Fibroblast of peridontal ligament (primary cell): ENCODE data around the gene NLRP6.
"Not testable (repeated sequence)": the region's sequence is repeated elsewhere in the genome, so short reads cannot be mapped to it uniquely, and the experiment has no call there.

ENCODE experiments used
- DNase-seq: peaks from one replicate; pipeline ENCODE4 v3.0.0-alpha.2; 2010; ENCODE audit errors: extremely low read depth

NLRP6 gene

DNA sequence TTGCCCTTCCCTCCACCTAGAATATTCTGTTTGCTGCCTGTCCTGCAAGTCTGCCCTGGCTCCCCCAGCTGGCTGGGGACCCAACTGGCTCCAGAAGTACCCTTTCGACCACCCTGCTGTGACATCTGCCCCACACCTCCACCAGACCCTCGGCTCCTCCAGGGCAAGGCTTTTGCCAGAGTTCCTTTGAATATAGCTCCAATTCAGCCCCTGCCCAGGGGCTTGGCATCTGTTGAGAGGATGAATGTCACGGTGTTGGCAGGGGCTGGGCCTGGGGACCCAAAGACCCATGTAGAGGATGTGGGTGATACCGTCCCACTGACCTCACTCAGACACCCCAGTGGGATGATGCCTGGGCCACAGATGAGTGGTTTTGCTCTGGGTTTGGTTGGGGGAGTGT is 4.0 kb downstream of the NLRP6 start:
- DNase-seq: no peak

DNA sequence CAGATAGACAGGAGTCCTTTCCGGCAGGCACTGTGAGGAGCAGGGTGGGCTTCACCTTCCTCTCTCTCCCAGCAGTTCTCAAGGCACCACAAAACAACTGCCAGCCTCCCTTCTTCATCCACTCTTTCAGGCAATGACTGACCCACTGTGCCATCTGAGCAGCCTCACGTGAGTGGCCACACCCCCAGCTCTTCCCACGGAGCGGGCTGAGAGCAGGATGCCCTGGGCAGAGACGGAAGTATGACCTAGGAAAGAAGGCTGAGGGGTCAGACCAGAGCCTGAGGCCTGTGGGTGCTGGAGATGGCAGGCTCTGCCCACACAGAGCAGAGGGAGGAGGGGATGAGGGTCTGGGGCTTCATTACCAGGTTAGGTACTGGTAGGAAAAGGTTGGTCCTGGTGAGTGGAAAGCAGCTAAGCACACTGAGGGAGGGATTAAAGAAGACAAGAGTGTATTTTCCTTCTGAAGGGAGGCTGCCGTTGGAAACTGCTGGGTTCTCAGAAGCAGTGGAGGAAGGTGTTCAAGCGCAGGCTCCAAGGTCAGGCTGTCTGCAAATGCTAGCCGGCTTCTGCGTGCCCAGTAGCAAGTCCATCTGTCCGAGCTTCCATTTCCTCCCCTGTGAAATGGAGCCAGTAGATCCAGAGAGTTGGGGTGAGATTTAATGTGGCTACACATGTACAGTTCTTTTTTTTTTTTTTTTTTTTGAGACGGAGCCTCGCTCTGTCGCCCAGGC is 4.6 kb downstream of the NLRP6 start:
- no peak for DNase-seq

DNA sequence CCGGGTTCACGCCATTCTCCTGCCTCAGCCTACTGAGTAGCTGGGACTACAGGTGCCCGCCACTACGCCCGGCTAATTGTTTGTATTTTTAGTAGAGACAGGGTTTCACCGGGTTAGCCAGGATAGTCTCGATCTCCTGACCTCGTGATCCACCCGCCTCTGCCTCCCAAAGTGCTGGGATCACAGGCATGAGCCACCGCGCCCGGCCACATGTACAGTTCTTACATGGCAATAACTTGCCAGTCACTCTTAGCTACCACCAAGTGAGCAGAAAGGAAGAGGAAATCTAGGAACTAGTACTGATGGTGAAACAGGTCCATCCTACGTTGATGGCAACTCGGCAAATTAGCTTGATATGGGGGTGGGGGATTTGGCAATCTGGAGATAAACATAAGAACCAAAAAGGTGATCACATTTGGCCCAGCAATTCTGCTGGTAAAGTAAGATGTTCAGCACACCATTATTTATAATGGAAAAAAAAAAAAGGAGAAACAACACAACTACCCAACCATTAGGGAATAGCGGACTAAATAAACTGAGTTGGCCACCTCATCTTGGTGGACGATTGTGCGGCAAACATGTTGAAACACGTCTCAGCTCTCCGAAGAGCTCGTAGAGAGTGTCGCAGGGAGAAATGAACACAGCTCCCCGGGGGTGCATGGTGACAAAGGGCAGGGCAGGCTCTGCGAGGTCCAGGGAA is 5.3 kb downstream of the NLRP6 start:
- no peak for DNase-seq

DNA sequence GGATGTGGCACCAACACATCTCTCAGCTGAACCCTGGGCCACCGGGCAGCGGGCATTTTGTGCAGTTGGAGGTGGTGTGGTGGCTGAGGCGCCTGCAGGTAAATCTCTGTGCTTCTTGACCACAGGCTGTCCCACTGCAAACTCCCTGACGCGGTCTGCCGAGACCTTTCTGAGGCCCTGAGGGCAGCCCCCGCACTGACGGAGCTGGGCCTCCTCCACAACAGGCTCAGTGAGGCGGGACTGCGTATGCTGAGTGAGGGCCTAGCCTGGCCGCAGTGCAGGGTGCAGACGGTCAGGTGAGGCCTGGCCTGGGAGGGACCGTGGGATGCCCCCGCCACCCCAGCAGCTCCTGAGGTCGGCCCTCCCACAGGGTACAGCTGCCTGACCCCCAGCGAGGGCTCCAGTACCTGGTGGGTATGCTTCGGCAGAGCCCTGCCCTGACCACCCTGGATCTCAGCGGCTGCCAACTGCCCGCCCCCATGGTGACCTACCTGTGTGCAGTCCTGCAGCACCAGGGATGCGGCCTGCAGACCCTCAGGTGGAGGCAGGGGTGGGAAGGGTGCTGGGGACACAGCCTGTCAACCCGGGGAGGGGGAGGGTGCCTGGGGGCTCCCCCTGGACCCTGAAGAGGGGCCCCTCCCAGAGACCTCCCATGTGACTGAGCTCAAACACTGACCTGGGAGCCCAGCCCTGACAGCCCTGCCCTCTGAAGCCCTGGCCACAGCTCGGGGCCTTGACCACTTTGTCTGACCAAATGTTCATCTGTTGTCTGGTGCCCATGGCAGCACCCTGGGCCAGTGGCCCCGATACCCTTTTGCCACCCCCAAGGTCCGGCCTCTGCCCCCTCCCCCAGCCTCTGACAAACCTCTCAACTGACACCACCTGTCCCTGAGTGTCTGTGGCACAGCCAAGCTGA is 6.2 kb downstream of the NLRP6 start:
- DNase-seq: no peak

DNA sequence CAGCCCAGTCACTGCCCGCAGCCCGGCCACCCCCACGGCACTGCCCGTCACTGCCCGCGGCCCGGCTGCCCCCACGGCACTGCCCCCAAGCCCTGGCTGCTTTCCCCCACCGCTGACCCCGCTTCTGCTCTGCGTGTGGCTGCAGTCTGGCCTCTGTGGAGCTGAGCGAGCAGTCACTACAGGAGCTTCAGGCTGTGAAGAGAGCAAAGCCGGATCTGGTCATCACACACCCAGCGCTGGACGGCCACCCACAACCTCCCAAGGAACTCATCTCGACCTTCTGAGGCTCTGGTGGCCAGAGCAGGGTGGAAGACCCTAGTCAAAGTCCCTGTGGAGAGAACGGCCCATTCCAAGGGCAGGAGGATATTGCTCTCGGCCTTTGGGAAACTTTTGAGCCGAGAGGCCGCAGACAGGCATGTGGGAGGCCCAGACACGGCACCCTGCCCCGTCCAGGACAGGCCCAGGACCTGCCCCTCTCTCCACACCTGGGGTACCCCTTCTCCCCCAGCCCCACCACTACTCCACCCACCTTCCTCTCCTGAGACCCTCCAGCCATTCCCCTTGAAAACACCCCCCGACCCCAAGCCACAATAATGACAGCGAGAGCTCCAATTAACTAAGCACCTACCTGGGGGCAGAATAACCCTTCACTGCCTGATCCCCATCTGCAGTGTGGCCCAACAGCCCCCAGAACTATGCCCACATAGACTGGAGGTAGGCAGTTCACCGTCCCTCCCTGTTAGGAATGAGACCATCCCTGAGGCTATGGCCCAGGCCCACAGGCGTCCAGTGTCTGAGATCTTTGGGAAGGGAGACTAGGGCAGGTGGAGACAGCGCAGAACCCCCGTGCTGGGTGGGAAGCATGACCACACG is 7.0 kb downstream of the NLRP6 start:
- no peak for DNase-seq

DNA sequence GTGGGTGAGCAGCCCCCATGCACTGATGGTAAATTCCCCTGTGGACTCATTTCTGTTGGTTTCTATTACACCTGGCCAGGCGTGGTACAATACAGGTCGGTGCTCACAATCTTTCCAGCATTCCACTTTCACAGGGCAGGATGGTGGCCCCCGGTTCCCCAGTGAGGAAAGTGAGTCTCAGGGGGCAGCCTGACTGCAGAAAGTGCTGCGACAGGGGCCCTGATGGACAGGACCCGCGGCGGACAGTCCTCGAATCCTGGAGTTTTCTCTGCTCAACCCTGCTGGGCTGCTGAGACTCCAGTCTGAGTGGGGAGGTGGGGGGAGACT is 7.7 kb downstream of the NLRP6 start:
- DNase-seq: no peak

DNA sequence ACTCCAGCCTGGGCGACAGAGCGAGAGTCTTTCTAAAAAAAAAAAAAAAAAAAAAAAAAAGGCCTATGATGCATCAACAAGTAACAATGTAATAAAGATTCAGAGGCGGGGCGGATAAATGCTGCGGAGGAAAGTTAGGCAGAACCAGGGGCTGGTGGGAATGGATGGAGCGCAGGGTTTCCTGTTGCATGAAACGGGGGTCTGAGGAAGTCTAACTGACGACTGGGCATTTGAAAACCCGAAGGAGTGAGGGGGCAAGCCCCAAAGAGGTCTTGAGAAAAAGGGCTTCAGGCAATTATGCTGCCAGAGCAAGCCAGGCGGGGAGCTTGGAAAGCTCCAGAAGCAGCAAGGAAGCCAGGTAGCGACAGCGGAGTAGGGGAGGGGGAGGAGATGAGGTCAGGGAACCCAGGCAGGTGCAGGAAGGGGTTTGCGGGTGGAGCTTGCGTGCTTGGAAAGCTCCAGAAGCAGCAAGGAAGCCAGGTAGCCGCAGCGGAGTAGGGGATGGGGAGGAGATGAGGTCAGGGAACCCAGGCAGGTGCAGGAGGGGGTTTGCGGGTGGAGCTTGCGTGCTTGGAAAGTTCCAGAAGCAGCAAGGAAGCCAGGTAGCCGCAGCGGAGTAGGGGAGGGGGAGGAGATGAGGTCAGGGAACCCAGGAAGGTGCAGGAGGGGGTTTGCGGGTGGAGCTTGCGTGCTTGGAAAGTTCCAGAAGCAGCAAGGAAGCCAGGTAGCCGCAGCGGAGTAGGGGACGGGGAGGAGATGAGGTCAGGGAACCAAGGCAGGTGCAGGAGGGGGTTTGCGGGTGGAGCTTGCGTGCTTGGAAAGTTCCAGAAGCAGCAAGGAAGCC is 9.0 kb downstream of the NLRP6 start:
- DNase-seq: not testable (repeated sequence)

DNA sequence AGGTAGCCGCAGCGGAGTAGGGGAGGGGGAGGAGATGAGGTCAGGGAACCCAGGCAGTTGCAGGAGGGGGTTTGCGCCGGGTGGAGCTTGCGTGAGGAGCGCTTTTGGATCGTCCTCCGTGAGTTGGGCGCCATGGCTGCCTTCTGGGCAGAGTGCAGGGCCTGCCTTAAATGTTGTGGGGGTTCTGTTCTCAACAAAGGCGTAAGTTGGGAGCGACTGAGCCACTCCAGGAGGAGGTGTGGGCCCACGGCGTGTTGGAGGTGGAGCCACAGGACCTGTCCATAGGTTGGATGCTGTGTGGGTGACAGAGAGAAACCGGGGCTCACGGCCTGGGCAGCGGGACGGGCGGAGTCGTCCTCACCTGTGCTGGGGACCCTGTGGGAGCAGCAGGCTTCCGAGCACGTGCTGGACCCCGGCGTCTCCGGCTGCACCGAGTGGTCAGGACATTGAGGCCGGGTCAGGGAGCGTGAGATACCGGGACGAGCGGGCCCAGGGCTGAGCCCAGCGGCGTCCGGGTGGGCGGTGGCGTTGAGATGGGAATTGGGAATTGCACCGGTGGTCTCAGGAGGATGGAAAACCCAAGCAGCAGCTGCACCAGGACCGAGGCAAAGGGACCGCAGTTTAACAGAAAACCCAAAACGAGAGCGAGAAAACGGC is 9.7 kb downstream of the NLRP6 start:
- no peak for DNase-seq

DNA sequence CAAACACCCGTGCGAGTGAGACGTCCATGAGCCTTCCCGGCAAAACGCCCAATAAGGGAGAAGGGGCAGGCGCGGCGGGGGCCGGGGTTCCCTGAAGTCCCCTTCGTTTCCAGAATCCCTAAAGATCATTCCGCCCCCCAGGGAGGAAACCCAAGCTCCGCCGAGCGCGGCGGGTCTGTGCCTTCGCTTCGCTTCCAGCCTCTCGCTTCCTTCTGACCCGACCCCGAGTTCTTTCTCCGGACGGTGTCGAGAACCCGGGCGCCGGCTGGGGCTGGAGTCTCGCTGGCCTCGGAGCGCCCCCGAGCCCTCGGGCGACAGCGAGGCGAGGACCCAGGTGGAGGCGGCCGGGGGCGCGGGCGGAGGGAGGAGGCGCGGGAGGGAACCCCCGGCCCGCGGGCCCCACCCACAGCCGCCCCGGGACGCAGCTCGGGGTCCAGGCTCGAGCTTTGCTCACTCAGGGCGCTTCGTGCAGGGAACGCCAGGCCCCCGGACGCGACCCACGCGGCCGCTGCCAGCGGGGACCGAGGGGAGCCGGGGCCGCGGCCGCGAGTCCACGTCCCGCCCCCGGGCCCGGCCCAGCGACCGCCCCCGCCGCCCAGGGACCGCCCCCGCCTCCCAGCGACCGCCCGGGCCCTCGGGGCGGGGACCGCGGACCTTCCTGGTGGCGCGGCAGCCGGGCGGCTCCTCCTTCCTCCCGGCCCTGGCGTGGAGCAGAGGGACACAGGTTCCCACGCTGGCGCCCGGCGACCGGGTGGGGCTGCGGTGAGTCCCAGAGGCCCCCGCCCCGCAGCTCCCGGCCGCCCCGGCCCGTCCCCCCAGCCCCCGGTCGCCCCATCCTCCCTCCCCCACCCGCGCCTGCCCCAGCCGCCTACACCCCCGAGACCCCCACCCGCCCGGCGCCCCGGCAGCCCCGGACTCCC is 10.5 kb downstream of the NLRP6 start, which contains the start of gene PGGHG:
TSS of gene PGGHG (plus strand) at position 649 of the 920 bp plus-strand sequence. CDS start 691 bp downstream, outside the sequence.
- no peak for DNase-seq

DNA sequence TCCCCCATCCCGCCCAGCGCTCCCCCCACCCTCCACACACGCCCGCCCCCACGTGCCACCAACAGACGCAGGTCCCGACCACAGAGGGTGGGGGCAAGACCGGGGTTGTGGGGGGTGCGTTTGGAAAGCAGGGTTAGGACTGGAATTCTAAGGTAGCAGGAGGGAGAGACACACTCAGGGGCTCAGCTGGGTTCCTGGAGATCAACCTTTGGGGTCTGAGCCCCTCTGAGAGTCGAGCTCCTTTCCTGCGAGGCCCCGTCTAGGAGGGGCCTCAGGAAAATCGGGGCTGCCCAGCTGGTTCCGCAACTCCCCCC is 11.1 kb downstream of the NLRP6 start:
- no peak for DNase-seq

DNA sequence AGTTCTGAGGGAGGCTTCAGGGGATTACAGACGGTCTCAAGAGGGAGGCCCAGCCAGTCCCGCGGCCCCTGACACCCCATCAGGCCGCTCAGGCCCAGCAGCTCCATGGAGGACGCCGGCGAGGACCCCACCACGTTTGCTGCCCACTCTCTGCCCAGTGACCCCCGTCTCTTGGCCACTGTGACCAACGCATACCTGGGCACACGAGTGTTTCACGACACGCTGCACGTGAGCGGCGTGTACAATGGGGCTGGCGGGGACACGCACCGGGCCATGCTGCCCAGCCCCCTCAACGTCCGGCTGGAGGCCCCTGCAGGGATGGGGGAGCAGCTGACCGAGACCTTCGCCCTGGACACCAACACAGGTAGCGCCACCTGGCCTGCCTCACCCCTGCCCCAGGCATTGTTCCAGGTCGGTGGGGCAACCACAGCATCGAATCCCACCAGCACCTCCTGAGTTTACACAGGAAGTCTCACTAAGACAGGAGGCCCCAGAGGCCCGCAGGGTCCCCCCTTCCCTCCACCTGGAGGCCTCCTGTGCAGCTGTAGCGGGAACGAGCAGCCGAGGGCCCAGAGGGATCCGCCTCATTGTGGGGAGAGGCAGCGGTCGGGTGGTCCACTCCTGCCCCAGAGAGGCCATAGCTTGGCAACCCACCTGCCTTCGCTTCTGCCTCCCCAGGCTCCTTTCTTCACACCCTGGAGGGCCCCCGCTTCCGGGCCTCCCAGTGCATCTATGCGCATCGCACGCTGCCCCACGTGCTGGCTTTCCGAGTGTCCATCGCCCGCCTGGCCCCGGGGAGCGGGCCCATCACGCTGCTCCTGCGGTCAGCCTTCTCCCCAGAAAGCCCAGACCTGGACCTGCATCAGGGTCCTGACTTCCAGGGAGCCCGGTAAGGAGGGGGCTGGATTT is 11.8 kb downstream of the NLRP6 start:
- no peak for DNase-seq

DNA sequence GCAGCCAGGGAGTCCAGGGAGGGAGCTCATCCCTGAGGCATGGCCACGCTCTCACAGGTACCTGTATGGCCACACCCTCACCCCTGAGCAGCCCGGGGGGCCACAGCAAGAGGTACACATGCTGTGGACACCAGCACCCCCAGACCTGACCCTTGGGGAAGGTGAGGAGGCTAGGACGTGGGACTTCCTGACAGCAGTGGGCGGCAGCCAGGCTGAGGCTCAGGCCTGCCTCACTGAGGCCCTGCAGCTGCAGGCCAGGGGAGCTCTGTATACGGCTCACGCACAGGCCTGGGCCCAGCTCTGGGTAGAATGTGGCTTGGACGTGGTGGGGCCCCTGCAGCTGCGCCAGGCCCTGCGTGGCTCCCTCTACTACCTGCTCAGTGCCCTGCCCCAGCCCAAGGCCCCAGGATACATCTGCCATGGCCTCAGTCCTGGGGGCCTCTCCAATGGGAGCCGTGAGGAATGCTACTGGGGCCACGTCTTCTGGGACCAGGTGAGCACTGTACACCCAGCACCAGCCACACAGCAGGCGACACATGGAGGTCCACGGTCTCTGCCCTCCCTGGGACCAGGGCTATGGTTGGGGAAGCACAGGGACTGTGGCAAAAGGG is 12.5 kb downstream of the NLRP6 start:
- no peak for DNase-seq

DNA sequence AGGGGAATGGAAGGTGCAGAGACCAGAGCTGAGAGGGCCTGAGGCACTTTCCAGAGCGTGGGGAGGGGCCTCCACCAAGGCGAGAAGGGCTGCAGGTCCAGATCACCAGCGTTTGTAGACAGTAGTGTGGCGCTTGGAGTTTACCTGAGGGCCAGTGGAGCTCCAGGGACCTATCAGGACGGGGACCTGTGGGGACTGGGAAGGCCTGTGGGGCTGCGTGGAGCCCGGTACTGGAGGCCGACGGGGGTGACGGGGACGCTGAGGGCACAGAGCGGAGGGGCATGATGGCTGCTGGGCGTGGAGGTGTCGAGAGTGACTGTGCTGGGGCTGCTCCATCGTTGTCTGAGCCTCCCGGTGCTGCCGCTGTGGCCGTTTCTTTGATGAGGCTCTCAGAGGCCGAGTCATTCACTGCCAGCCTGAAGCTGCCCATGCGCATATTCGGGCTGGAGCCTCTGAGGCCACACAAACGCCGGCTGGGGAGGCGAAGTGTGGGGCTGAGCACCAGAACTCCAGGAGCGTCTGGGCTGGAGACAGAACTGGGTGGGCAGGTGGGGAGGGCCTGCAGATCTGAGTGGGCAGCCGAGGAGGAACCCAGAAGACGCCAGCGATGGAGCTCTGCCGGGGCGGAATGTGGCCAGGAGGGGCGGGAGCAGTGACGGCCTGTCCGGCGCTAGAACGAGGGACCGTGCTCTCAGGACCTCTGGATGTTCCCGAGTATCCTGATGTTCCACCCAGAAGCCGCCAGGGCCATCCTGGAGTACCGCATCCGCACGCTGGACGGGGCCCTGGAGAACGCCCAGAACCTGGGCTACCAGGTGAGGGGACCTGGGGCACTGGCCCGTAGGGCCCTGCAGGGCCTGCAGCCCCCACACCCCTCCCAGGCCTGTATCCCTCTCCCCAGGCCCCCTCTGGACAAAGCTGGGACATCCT is 13.3 kb downstream of the NLRP6 start:
- DNase-seq: no peak

DNA sequence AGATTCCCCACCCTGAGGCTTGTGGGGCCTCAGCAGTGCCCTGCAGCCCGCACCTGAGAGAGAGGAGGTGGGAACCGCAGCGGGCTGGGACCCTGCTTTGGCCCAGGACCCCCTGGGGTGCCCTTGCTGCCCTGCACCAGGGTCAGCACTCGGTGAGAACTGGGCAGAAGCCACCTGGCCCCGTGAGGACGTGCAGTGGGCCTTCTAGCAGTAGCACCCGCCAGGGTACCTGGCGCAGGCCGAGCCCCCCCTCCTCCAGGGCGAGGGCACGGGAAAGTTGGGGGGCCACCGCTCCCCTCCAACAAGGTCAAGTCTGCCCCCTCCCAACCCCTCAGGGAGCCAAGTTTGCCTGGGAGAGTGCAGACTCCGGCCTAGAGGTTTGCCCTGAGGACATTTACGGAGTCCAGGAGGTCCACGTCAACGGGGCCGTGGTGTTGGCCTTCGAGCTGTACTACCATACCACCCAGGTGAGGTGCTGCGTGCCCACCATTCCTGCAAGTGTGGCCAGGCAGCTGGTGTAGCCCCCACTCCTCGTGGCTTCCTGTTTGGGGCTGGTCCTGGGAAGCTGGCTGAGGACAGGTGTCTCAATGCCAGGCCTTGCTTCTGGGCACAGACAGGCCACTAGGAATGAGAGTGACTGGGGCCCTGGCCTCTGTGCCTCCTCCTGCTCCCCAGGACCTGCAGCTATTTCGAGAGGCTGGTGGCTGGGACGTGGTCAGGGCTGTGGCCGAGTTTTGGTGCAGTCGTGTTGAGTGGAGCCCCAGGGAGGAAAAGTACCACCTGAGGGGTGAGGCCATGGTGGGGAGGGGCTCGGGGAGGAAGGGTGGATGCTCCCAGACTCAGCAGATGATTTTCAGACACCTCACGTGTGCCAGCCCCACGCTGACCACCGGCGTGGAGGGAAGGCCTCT is 14.3 kb downstream of the NLRP6 start:
- no peak for DNase-seq

DNA sequence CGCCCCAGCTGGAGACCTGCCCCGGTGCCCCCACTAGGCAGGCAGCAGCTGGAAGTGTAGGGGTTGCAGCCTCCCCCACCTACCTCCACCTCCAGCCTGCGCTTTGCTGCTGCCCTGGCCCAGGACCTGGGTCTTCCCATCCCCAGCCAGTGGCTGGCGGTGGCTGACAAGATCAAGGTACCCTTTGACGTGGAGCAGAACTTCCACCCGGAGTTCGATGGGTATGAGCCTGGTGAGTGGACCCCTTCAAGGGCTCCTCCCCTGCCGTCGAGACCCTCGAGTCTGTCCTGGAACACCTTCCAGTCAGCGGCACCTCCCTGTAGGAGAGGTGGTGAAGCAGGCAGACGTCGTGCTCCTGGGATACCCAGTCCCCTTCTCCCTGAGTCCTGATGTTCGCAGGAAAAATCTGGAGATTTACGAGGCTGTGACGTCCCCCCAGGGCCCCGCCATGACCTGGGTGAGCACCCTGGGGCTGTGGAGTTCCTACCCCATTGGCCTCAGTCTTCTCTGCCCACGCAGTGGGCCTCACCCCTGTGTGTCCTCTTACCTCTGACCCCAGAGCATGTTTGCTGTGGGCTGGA is 15.2 kb downstream of the NLRP6 start:
- no peak for DNase-seq
